IPS-18a (cell line): ENCODE data around the gene GRIPAP1.
"Not testable (repeated sequence)": the region's sequence is repeated elsewhere in the genome, so short reads cannot be mapped to it uniquely, and the experiment has no call there.

Experiments used
- H3K27ac ChIP-seq: one replicate; pipeline ENCODE4 v1.5.1; 2013; ENCODE audit warnings: low read length
- H3K27me3 ChIP-seq: one replicate; pipeline ENCODE4 v1.6.1; 2013; ENCODE audit warnings: mild to moderate bottlenecking, low read length; ENCODE audit not compliant: control insufficient read depth, insufficient read depth
- H3K36me3 ChIP-seq: one replicate; pipeline ENCODE4 v1.6.1; 2013; ENCODE audit warnings: low read depth, low read length; ENCODE audit not compliant: control insufficient read depth
- H3K4me1 ChIP-seq: one replicate; pipeline ENCODE4 v1.6.1; 2013; ENCODE audit warnings: low read depth, low read length; ENCODE audit not compliant: control insufficient read depth
- H3K4me3 ChIP-seq: one replicate; pipeline ENCODE4 v1.5.1; 2013; ENCODE audit warnings: low read length
- H3K9ac ChIP-seq: one replicate; pipeline ENCODE4 v1.6.1; 2013; ENCODE audit warnings: mild to moderate bottlenecking, low read length, moderate library complexity
- H3K9me3 ChIP-seq: one replicate; pipeline ENCODE4 v1.6.1; 2013; ENCODE audit warnings: low read depth, low read length; ENCODE audit not compliant: control insufficient read depth

Gene GRIPAP1

DNA sequence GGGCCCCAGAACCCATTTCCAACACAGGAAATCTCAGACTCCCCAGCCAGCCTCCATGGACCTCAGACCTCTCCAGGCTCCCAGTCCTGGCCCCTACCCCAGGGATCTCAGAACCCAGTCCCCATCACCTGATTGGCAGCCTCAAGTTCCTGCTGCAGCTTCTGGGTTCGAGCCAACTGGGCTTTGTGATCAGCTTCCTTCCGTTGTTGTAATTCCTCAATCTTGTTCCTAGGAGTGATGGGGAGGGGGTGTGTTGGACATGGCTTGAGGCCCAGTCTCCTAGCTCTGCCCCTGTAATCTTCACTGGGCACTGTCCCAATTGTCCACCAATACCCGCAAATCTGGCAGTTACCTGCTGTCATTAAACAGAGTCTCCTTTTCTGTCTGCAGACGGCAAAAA lies 12.6 kb downstream of the GRIPAP1 start:
- H3K9me3 ChIP-seq = peaks cover 7% of the 10 kb centered on the region
- no peak overlapping the region for H3K4me3 ChIP-seq
- H3K4me1 ChIP-seq = no peaks in the 10 kb centered on the region
- H3K36me3 ChIP-seq = peaks cover 32% of the 10 kb centered on the region
- H3K27ac ChIP-seq = no peak overlapping the region
- no peaks in the 10 kb centered on the region for H3K27me3 ChIP-seq
- no peak overlapping the region for H3K9ac ChIP-seq

GRCh38 chrX:48983896-48984295 lies 18.2 kb downstream of the GRIPAP1 start:
- Histone ChIP-seq H3K36me3 (peaks cover 45% of the 10 kb centered on the region), H3K4me3 (no peak overlapping the region)

DNA sequence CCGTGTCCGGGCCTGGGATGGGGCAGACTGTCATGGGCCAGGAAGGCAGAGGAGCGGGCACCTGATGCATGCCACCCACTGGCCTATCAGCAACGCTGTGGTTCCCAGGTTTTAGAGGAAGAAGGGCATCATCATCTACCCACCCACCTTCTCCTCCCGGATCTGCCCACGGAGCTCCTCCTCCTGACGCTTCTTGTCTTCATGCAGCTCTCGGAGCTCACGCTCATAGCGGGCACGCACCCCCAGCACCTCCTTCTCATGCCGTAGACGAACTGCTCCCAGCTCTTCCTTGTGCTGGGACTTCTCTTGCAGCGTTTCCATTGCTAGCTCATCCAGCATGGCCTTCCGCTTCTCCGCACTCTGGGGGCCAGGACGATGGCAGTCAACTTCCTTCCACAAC lies 19.0 kb downstream of the GRIPAP1 start:
- H3K9me3 ChIP-seq = peaks cover 6% of the 10 kb centered on the region
- peaks cover 45% of the 10 kb centered on the region for H3K36me3 ChIP-seq
- H3K9ac ChIP-seq = no peak overlapping the region
- H3K4me1 ChIP-seq = no peaks in the 10 kb centered on the region
- H3K4me3 ChIP-seq = no peak overlapping the region
- H3K27me3 ChIP-seq = no peaks in the 10 kb centered on the region
- no peak overlapping the region for H3K27ac ChIP-seq

More at GRCh38 chrX:48983896-48984295, 18.2 kb downstream of the GRIPAP1 start:
- Histone ChIP-seq H3K4me1 (no peaks in the 10 kb centered on the region), H3K27me3 (no peaks in the 10 kb centered on the region), H3K27ac (no peak overlapping the region), H3K9me3 (peaks cover 6% of the 10 kb centered on the region), H3K9ac (no peak overlapping the region)

- Histone ChIP-seq H3K4me1 (no peaks in the 10 kb centered on the region), H3K4me3 (no peak overlapping the region), H3K9me3 (peaks cover 6% of the 10 kb centered on the region), H3K36me3 (peaks cover 52% of the 10 kb centered on the region), H3K27ac (no peak overlapping the region), H3K9ac (no peak overlapping the region), H3K27me3 (no peaks in the 10 kb centered on the region)
Measured at GRCh38 chrX:48981178-48981577, 20.9 kb downstream of the GRIPAP1 start.

- not testable (repeated sequence) for H3K4me1 ChIP-seq, H3K27ac ChIP-seq, H3K9me3 ChIP-seq, H3K27me3 ChIP-seq, H3K9ac ChIP-seq, H3K4me3 ChIP-seq
- H3K36me3 ChIP-seq = peaks cover 56% of the 10 kb centered on the region
Measured at GRCh38 chrX:48980341-48980740, 21.7 kb downstream of the GRIPAP1 start.

DNA sequence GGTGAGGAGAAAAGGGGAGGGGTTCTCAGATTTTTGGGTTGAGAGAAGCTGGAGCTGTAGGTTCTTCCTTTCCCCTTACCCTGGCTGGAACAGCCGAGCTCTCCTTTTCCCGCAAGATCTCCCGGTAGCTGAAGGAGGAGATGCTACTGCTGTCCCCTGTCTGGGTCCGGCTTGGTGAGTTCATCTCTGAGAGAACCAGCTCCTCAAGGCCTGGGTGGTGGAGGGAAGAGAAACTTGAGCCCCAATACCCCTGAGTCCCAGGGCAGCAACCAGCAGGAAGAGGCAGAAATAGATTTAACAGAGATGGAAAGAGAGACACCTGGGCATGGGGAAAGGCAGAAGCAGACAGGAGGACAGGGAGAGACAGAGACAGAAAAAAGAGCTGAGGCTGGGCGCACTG lies 23.8 kb downstream of the GRIPAP1 start:
- Histone ChIP-seq H3K4me1 (no peaks in the 10 kb centered on the region), H3K9me3 (peaks cover 8% of the 10 kb centered on the region), H3K36me3 (peaks cover 50% of the 10 kb centered on the region), H3K4me3 (no peak overlapping the region), H3K27ac (no peak overlapping the region), H3K9ac (no peak overlapping the region), H3K27me3 (no peaks in the 10 kb centered on the region)

DNA sequence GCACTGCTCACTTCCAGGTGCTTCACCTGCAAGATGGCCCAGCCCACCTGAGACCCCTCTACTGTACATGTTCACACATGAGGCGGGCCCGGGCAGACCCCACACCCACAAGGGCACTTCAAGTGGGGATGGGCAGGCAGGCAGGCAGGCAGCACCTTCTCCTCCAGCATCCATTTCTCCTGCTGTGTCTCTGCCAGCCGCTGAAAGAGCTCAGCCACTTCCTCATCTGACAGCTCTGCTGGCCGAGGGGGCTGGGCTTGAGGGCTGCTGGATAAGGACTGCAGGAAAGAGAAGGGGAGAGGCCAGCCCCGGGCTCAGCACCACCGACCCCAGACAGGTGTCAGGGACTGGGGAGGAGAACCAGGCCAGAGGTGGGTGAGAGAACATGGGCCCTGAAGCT lies 26.0 kb downstream of the GRIPAP1 start:
- Histone ChIP-seq H3K4me1 (no peaks in the 10 kb centered on the region), H3K27ac (no peak overlapping the region), H3K9me3 (peaks cover 10% of the 10 kb centered on the region), H3K36me3 (peaks cover 31% of the 10 kb centered on the region), H3K9ac (no peak overlapping the region), H3K4me3 (no peak overlapping the region), H3K27me3 (no peaks in the 10 kb centered on the region)

DNA sequence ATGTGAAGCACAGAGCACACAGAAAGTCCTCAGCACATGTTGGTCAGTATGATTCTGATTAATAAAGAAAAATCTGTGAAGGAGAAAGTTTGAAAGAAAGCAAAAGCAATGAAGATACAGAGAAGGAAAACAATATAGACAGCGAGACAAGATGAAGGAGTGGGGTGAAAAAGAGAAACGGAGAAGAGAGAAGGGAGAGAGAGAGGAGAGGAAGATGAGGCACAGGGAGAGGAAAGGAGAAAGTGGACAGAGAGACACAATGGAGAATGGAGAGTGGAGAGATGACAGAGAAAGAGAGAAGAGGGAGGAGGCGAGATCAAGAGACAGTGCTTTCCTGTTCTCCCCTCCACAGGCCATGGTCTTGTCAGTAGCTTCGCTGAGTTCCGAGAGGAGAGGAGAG lies 26.5 kb downstream of the GRIPAP1 start:
- Histone ChIP-seq H3K4me1 (no peaks in the 10 kb centered on the region), H3K27me3 (no peaks in the 10 kb centered on the region), H3K4me3 (no peak overlapping the region), H3K9ac (no peak overlapping the region), H3K36me3 (peaks cover 29% of the 10 kb centered on the region), H3K27ac (no peak overlapping the region), H3K9me3 (peaks cover 10% of the 10 kb centered on the region)

DNA sequence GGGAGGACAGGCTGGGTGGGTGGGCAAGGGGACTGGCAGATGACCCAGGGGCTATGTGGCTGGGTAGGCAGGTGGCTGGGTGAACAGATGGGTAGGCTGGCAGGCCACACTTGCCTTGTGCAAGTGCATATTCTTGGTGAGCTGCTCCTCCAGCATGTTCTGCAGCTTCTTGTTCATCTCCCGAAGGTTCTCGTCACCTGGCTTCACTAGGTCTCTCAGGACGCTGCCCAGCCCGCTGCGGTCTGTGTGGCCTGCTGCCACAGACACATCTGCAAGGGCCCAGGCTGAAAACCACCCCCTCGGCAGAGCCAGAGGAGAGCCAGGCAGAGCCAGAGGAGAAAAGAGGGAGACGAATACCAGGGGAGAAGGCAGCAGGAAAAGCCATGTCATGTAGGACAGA lies 27.0 kb downstream of the GRIPAP1 start:
- H3K36me3 ChIP-seq = peaks cover 26% of the 10 kb centered on the region

GRCh38 chrX:48974574-48974973 lies 27.5 kb downstream of the GRIPAP1 start:
- H3K27ac ChIP-seq = no peak overlapping the region
- peaks cover 23% of the 10 kb centered on the region for H3K36me3 ChIP-seq
- H3K9ac ChIP-seq = no peak overlapping the region
- H3K9me3 ChIP-seq = peaks cover 8% of the 10 kb centered on the region
- H3K4me1 ChIP-seq = no peaks in the 10 kb centered on the region
- no peak overlapping the region for H3K4me3 ChIP-seq
- no peaks in the 10 kb centered on the region for H3K27me3 ChIP-seq

More for the DNA sequence above, 27.0 kb downstream of the GRIPAP1 start:
- Histone ChIP-seq H3K27ac (no peak overlapping the region), H3K9me3 (peaks cover 10% of the 10 kb centered on the region), H3K27me3 (no peaks in the 10 kb centered on the region), H3K9ac (no peak overlapping the region), H3K4me1 (no peaks in the 10 kb centered on the region), H3K4me3 (no peak overlapping the region)

GRCh38 chrX:48974033-48974432 lies 28.0 kb downstream of the GRIPAP1 start:
- Histone ChIP-seq H3K4me3 (no peak overlapping the region), H3K9ac (no peak overlapping the region), H3K27me3 (no peaks in the 10 kb centered on the region), H3K9me3 (peaks cover 8% of the 10 kb centered on the region), H3K27ac (no peak overlapping the region), H3K4me1 (no peaks in the 10 kb centered on the region), H3K36me3 (peaks cover 23% of the 10 kb centered on the region)

DNA sequence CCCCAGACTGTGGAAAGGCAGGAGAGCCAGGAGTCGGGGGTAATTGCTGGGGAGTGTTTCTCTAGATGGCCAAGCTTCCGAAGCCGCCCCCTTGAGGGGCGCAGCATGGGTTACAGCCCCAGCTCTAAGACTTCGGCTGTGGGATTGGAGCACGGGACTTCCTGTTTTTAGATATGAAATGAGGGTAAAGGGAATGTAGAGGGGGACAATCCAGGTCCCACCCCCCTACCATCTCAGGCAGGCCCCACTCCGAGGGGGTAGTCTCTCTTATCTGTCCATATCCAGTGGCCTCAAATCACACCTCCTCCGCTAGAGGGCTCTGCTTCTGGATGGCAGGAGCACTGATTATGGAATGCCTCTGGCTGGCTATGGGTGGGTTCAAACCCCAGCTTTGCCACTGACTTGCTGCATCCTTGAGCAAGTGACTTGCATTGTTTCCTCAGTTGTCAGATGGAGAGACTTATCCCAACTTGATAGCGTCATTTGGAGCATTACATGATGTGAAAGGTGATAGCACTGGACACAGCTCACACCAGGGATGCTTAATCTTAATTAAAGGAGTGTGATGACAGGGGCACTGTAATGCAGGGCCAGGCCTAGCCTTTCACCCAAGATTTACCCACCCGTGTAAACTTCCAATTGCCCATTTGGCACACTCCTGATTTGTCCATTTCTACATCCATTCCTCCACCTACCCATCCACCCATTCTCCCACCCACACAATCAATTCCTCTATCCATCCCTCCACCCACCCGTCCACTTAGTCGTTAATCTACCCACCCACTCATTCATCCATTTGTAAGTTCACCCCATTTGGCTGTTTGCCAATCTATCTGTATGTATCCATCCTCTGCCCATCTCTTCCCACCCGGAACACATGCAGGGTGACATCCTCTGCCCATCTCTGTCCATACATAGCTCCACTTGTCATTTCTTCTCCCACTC lies 29.6 kb downstream of the GRIPAP1 start:
- Histone ChIP-seq H3K27ac (no peak overlapping the region), H3K27me3 (no peaks in the 10 kb centered on the region), H3K9ac (no peak overlapping the region), H3K4me3 (peak overlapping the region; percentile 58), H3K36me3 (peaks cover 15% of the 10 kb centered on the region), H3K4me1 (no peaks in the 10 kb centered on the region), H3K9me3 (peaks cover 8% of the 10 kb centered on the region)
